Measurements from ENCODE around the gene USP14.

GRCh38 chr18:156514-157230 lies 1.7 kb upstream of the USP14 start:
- TF ChIP-seq, protein P1, sequence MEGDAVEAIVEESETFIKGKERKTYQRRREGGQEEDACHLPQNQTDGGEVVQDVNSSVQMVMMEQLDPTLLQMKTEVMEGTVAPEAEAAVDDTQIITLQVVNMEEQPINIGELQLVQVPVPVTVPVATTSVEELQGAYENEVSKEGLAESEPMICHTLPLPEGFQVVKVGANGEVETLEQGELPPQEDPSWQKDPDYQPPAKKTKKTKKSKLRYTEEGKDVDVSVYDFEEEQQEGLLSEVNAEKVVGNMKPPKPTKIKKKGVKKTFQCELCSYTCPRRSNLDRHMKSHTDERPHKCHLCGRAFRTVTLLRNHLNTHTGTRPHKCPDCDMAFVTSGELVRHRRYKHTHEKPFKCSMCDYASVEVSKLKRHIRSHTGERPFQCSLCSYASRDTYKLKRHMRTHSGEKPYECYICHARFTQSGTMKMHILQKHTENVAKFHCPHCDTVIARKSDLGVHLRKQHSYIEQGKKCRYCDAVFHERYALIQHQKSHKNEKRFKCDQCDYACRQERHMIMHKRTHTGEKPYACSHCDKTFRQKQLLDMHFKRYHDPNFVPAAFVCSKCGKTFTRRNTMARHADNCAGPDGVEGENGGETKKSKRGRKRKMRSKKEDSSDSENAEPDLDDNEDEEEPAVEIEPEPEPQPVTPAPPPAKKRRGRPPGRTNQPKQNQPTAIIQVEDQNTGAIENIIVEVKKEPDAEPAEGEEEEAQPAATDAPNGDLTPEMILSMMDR (IDR thresholded peaks at IDR 0.05) = no peak
- no peak for TF ChIP-seq POLR2AphosphoS5 (IDR thresholded peaks at IDR 0.05)
